NB4 (cell line): ENCODE measurements around the gene AP1S3.
A peak's percentile ranks its signal among the peaks of the same experiment; 100 is the strongest.
"Not testable (repeated sequence)": the region's sequence is repeated elsewhere in the genome, so short reads cannot be mapped to it uniquely, and the experiment has no call there.

ENCODE experiments used
- DNase-seq: peaks from one replicate; pipeline ENCODE4 v3.0.0; 2010; ENCODE audit warnings: low read depth
- H3K4me3 ChIP-seq: one replicate; pipeline ENCODE4 v1.5.1; 2011; ENCODE audit warnings: mild to moderate bottlenecking, low read depth, low read length, moderate library complexity
- CTCF ChIP-seq: IDR thresholded peaks from one replicate; pipeline ENCODE4 v1.5.1; 2012; ENCODE audit warnings: low read depth, low read length
- MAX ChIP-seq: IDR thresholded peaks from 2 replicates; pipeline ENCODE4 v1.6.1; 2011; ENCODE audit warnings: low read depth, low read length
- MYC ChIP-seq: IDR thresholded peaks from 2 replicates; pipeline ENCODE4 v1.6.1; 2011; ENCODE audit warnings: low read depth, low read length
- POLR2A ChIP-seq: IDR thresholded peaks from 2 replicates; pipeline ENCODE4 v1.6.1; 2011; ENCODE audit warnings: mild to moderate bottlenecking; ENCODE audit not compliant: insufficient read length; ENCODE audit errors: extremely low read depth

The AP1S3 gene

GRCh38 chr2:223877721-223878410 lies 40.5 kb upstream of the AP1S3 start:
- no peak for TF ChIP-seq POLR2A
- no peak for TF ChIP-seq MYC
- no peak for TF ChIP-seq CTCF
- TF ChIP-seq MAX, result no peak
- no peak overlapping the region for H3K4me3 ChIP-seq
- DNase-seq, result peak; percentile 75

- TF ChIP-seq MAX (no peak), POLR2A (no peak), MYC (no peak), CTCF (no peak)
- no peak for DNase-seq
- H3K4me3 ChIP-seq, result no peak overlapping the region
These were observed 36.3 kb upstream of the AP1S3 start for GRCh38 chr2:223873672-223874071.

- not testable (repeated sequence) for H3K4me3 ChIP-seq
These were observed 35.4 kb upstream of the AP1S3 start for GRCh38 chr2:223872772-223873171.

GRCh38 chr2:223871661-223872060 lies 34.3 kb upstream of the AP1S3 start:
- not testable (repeated sequence) for DNase-seq, H3K4me3 ChIP-seq

More at GRCh38 chr2:223872772-223873171, 35.4 kb upstream of the AP1S3 start:
- DNase-seq, result not testable (repeated sequence)

- no peak for TF ChIP-seq MAX
- peak; percentile 83 for DNase-seq
These were observed 33.6 kb upstream of the AP1S3 start for GRCh38 chr2:223870840-223871611.

GRCh38 chr2:223868005-223868404 lies 30.6 kb upstream of the AP1S3 start:
- TF ChIP-seq CTCF (no peak), POLR2A (no peak), MYC (no peak), MAX (no peak)
- DNase-seq, result no peak
- no peak overlapping the region for H3K4me3 ChIP-seq

More at GRCh38 chr2:223870840-223871611, 33.6 kb upstream of the AP1S3 start:
- no peak overlapping the region for H3K4me3 ChIP-seq

GRCh38 chr2:223865907-223866508 lies 28.6 kb upstream of the AP1S3 start:
- DNase-seq, result no peak
- H3K4me3 ChIP-seq, result no peak overlapping the region
- TF ChIP-seq MYC, result no peak
- no peak for TF ChIP-seq POLR2A
- TF ChIP-seq MAX, result no peak
- TF ChIP-seq CTCF, result no peak
